Body of pancreas (tissue), 4 donors: Measurements from ENCODE around the gene RNF138. TPM values are rescaled to one million over a fixed set of nuclear protein-coding genes. Genes with fewer than 3 reads are reported as not detected.

Experiments
- ATAC-seq: fragments of 150-250 bp; one replicate; pipeline ENCODE4 v1.9.1; 2016
- DNase-seq, 4 donors: peaks; one replicate each; pipeline ENCODE4 v3.0.0-alpha.2; 2019
- H3K27ac ChIP-seq, 4 donors: fragments of 200-600 bp; sonication (generic); 1 replicate in 3 of 4; 2 replicates in 1 of 4; pipeline versions ENCODE4 v1.5.1 to v1.6.1; 2016 to 2019; ENCODE audit warnings: mild to moderate bottlenecking in 1 of 4, mixed read lengths in 1 of 4, moderate library complexity in 1 of 4
- H3K27me3 ChIP-seq, 2 donors: fragments of 200-600 bp; sonication (generic); one replicate each; pipeline ENCODE4 v1.6.0; 2016; ENCODE audit warnings: mild to moderate bottlenecking in 1 of 2
- H3K36me3 ChIP-seq, 2 donors: fragments of 200-600 bp; sonication (generic); replicated peaks in 1 of 2; 2 replicates each; pipeline ENCODE4 v1.5.1; 2016; ENCODE audit warnings: low read depth in 2 of 2; ENCODE audit not compliant: insufficient read depth in 1 of 2
- H3K4me1 ChIP-seq: fragments of 200-600 bp; sonication (generic); one replicate; pipeline ENCODE4 v1.6.0; 2016
- H3K4me3 ChIP-seq, 2 donors: fragments of 200-600 bp; sonication (generic); 1 replicate in 1 of 2; 2 replicates in 1 of 2; pipeline ENCODE4 v1.5.1; 2016 to 2019
- H3K9me3 ChIP-seq, 3 donors: fragments of 200-600 bp; sonication (generic); 1 replicate in 2 of 3; 2 replicates in 1 of 3; pipeline ENCODE4 v1.5.1; 2016
- POLR2A ChIP-seq, 3 donors: fragments of 450-650 bp; IDR thresholded peaks; one replicate each; pipeline ENCODE4 v1.6.1; 2016; ENCODE audit warnings: antibody characterized with exemption in 3 of 3, mild to moderate bottlenecking in 2 of 3
- WGBS, 2 donors: methylation state at CpG; one replicate each; pipeline ENCODE4 v1.1.5; 2017; 5-methylcytosine and 5-hydroxymethylcytosine counted together
- intact Hi-C: fragments of 100-400 bp; cut with DNase I; formaldehyde crosslinking; loops from one replicate; pipeline ENCODE4 v1.15.1; 2023
- total RNA-seq, 2 donors: library from RNA; depleted of rRNA; stranded (reverse); fragments of >200 nt; gene quantifications; one replicate each; pipeline ENCODE4 v1.1.0, GENCODE V29; 2016
- TF ChIP-seq, protein P1 (sequence below), 7 experiments: fragments of 450-650 bp in 4 of 7; fragments of 200-600 bp in 3 of 7; sonication (generic) in 3 of 7; IDR thresholded peaks; one replicate each; pipeline ENCODE4 v1.5.1; 2016 to 2019; ENCODE audit warnings: antibody characterized with exemption in 7 of 7

RNF138 gene
- total RNA-seq, 2 donors from 2014 or later = 5.3 to 10.4 TPM

DNA sequence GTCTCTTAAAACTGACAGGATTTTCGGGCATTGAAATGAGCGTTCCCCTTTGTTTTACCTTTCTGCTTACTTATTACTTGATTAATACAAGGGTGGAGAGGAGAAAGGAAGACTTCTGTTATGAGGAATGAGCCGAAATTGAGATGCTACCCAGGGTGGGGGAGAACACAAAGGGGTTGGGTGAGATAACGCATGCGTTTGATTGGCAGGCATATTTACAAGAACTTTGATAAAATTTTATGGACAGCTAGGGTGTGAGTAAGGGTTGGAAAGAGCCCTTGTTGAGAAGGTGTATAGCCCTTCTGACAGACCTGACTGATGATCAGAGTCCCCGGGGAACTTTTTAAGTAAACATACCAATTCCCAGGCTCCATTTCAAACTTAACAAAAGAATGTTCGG is 1.8 kb downstream of the RNF138 start:
- Histone ChIP-seq H3K4me3 (peak overlapping the region; percentile 63 to 86), H3K27me3 (no peaks in the 10 kb centered on the region), H3K27ac (peak overlapping the region; percentile 91 to 100 (median 99)), H3K4me1 (peaks cover 35% of the 10 kb centered on the region), H3K36me3 (no peaks in the 10 kb centered on the region), H3K9me3 (no peaks in the 10 kb centered on the region)
- TF ChIP-seq, protein P1, sequence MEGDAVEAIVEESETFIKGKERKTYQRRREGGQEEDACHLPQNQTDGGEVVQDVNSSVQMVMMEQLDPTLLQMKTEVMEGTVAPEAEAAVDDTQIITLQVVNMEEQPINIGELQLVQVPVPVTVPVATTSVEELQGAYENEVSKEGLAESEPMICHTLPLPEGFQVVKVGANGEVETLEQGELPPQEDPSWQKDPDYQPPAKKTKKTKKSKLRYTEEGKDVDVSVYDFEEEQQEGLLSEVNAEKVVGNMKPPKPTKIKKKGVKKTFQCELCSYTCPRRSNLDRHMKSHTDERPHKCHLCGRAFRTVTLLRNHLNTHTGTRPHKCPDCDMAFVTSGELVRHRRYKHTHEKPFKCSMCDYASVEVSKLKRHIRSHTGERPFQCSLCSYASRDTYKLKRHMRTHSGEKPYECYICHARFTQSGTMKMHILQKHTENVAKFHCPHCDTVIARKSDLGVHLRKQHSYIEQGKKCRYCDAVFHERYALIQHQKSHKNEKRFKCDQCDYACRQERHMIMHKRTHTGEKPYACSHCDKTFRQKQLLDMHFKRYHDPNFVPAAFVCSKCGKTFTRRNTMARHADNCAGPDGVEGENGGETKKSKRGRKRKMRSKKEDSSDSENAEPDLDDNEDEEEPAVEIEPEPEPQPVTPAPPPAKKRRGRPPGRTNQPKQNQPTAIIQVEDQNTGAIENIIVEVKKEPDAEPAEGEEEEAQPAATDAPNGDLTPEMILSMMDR (IDR thresholded peaks at IDR 0.05) = no peak
- TF ChIP-seq POLR2A (IDR thresholded peaks at IDR 0.05) = no peak
- intact Hi-C loops = no loop called here
- ATAC-seq (no peak), DNase-seq (no peak)
- WGBS, 2 donors = 1 to 7% methylated on average over 7 of the region's 7 CpGs

DNA sequence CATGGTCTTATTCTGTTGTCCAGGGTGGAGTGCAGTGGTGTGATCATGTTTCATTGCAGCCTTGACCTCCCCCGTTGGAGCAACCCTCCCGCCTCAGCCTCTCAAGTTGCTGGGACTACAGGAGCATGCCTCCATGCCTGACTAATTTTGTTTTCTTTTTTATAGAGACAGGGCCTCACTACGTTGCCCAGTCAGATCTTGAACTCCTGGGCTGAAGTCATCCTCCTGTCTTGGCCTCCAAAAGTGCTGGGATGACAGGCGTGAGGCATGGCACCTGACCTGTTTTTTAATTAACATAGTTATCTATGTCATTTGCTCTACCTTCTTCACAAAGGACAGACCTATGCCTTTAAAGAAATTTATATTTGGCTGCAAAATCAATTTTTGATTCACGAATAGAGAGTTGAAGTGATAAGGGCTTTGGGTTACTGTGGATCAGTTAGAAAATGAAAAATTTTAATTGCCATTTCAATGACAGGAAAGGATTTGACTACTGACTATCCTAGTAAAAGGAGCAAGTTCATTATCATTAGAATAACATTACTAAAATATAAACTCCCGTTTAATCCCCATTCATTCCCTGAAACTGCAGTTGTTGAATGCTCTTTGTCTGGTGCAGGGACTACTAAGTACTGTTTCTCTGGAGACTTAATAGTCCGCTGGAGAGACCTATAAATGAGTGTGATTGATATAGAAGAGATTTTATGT is 3.7 kb downstream of the RNF138 start:
- no peaks in the 10 kb centered on the region for H3K27me3 ChIP-seq
- peaks cover 35% of the 10 kb centered on the region for H3K4me1 ChIP-seq
- 75 to 85% methylated on average over 7 of the region's 7 CpGs for WGBS, 2 donors
- H3K9me3 ChIP-seq = no peaks in the 10 kb centered on the region
- no peak overlapping the region for H3K27ac ChIP-seq
- no peaks in the 10 kb centered on the region for H3K36me3 ChIP-seq
- no peak for DNase-seq
- intact Hi-C loops = no loop called here
- ATAC-seq = no peak
- H3K4me3 ChIP-seq = no peak overlapping the region
- no peak for TF ChIP-seq POLR2A (IDR thresholded peaks at IDR 0.05)
- TF ChIP-seq, protein P1 (IDR thresholded peaks at IDR 0.05) = no peak

DNA sequence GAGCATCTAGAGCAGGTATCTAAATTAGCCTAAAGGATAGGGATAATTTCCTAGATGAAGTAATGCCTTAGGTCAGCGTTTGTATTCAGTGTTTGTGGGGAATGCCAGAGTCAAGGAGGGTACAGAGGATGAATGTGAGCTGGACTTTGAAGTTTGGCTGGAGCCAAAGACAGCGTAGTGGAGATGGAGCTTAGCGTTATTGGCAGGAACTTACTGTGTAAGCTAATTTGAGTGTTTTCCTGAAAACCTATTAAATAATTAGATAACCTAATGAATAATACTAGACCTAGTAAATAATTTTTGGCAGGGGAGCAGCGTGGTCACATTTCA is 4.2 kb downstream of the RNF138 start:
- Histone ChIP-seq H3K27ac (no peak overlapping the region), H3K36me3 (no peaks in the 10 kb centered on the region), H3K9me3 (no peaks in the 10 kb centered on the region), H3K4me1 (peaks cover 32% of the 10 kb centered on the region), H3K4me3 (no peak overlapping the region), H3K27me3 (no peaks in the 10 kb centered on the region)
- intact Hi-C loops = no loop called here
- WGBS, 2 donors = 74 to 79% methylated on average over 4 of the region's 4 CpGs
- DNase-seq = no peak
- TF ChIP-seq, protein P1 (IDR thresholded peaks at IDR 0.05) = no peak
- TF ChIP-seq POLR2A (IDR thresholded peaks at IDR 0.05) = no peak
- ATAC-seq = no peak

DNA sequence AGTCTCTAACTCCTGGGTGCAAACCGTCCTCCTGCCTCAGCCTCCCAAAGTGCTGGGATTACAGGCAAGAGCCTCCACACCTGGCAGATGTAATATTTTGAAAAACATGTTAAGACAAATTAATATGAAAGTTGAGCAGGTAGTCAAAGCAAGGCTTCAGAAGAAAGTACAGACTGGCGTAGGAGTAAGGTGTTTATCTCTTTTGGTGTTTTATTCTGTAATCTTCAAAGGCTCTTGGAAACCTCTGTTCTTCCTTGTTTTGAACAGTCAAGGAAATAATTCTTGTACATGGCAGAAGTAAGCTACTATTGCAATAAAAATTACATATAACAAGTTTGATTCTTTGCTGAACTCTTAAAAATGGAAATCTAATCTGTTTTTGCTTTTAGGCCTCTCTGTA is 5.3 kb downstream of the RNF138 start:
- intact Hi-C loops = no loop called here
- no peaks in the 10 kb centered on the region for H3K9me3 ChIP-seq
- TF ChIP-seq, protein P1 (IDR thresholded peaks at IDR 0.05) = no peak
- TF ChIP-seq POLR2A (IDR thresholded peaks at IDR 0.05) = no peak
- WGBS, 2 donors = 74 to 79% methylated on average over 2 of the region's 2 CpGs
- H3K27ac ChIP-seq = no peak overlapping the region
- H3K27me3 ChIP-seq = no peaks in the 10 kb centered on the region
- no peak for ATAC-seq
- no peaks in the 10 kb centered on the region for H3K36me3 ChIP-seq
- no peak for DNase-seq
- H3K4me1 ChIP-seq = peaks cover 30% of the 10 kb centered on the region
- H3K4me3 ChIP-seq = no peak overlapping the region

DNA sequence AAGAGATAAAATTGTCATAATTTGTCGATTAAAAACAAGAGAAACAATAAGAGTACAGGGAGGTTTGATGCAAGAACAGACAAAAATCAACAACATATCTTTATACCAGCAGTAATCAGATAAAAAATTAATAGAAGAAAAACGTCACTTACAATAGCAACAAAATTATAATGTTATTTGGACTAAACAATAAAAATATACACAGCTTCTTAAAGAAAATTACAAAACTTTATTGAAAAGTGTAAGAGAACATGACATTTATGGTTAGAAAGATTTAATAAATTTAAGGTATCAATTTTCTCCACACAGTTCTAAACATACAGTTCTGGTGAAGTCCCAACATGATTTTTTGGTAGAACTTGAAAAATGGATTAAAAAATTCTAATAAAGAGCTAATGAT is 12.8 kb downstream of the RNF138 start:
- TF ChIP-seq, protein P1 (IDR thresholded peaks at IDR 0.05) = no peak
- no peak for TF ChIP-seq POLR2A (IDR thresholded peaks at IDR 0.05)
- intact Hi-C loops = no loop called here
- Histone ChIP-seq H3K4me3 (no peak overlapping the region), H3K27me3 (no peaks in the 10 kb centered on the region), H3K27ac (no peak overlapping the region), H3K4me1 (peaks cover 5% of the 10 kb centered on the region), H3K9me3 (no peaks in the 10 kb centered on the region), H3K36me3 (no peaks in the 10 kb centered on the region)
- ATAC-seq (no peak), DNase-seq (no peak)
- WGBS, 2 donors = 61 to 67% methylated on average over 2 of the region's 2 CpGs
